ENCODE measurements around the gene FAM135A.

DNA sequence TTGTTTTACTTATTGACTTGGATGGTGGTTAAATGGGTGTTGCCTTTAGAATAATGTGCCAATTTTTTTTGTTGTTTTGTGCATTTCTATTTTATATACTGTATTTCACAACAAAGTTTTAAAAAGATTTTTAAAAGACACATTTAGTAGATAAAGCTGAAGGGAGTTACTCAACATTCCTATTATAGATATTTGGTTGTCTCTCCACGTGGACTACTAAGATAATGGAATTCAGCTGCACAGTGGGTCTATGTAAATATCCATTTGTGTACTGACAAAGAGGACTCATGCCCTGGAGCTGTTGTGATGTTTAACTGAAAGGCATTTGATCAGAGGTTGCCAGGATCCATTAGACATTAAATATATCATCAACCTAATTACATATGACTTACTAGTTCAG, 23.2 kb upstream of the FAM135A start:
- TF ChIP-seq CTCF (conservative IDR thresholded peaks at IDR 0.05) (no peak), EZH2 (IDR thresholded peaks at IDR 0.05; ENCODE audit: low read depth) (no peak)

Data from PC-9 (cell line).